Adrenal gland (tissue), 12 donors: Measurements from ENCODE around the gene TLR5. TPM values are rescaled to one million over a fixed set of nuclear protein-coding genes. Genes with fewer than 3 reads are reported as not detected.

Experiments
- DNase-seq, 7 donors: peaks; one replicate each; pipeline ENCODE4 v3.0.0-alpha.2; 2019 to 2020
- H3K27ac ChIP-seq, 5 donors: fragments of 200-600 bp; sonication (generic) in 4 of 5; 1 replicate in 3 of 5; 2 replicates in 2 of 5; pipeline versions ENCODE4 v1.5.1 to v1.8.0; 2016 to 2020; ENCODE audit warnings: mild to moderate bottlenecking in 1 of 5
- H3K27me3 ChIP-seq: fragments of 200-600 bp; 2 replicates; pipeline ENCODE4 v1.8.0; 2021
- H3K36me3 ChIP-seq, 2 donors: fragments of 200-600 bp; replicated peaks in 1 of 2; 1 replicate in 1 of 2; 2 replicates in 1 of 2; pipeline versions ENCODE4 v1.5.1 to v1.8.0; 2018 to 2022
- H3K4me1 ChIP-seq, 2 donors: fragments of 200-600 bp; replicated peaks in 1 of 2; 1 replicate in 1 of 2; 2 replicates in 1 of 2; pipeline versions ENCODE4 v1.5.1 to v1.8.0; 2018 to 2021
- H3K4me3 ChIP-seq, 4 donors: fragments of 200-600 bp; sonication (generic) in 3 of 4; one replicate each; pipeline ENCODE4 v1.5.1; 2016 to 2018
- H3K9me3 ChIP-seq, 3 donors: fragments of 200-600 bp; sonication (generic) in 1 of 3; replicated peaks in 1 of 3; 1 replicate in 2 of 3; 2 replicates in 1 of 3; pipeline versions ENCODE4 v1.5.1 to v1.8.0; 2016 to 2021
- CTCF ChIP-seq, 6 experiments: fragments of 450-650 bp in 4 of 6; fragments of 200-600 bp in 2 of 6; sonication (generic) in 1 of 6; IDR thresholded peaks; 1 replicate in 5 of 6; 2 replicates in 1 of 6; pipeline versions ENCODE4 v1.5.1 to v1.8.0; 2016 to 2021; ENCODE audit warnings: antibody characterized with exemption in 6 of 6, mild to moderate bottlenecking in 2 of 6, moderate library complexity in 1 of 6
- POLR2A ChIP-seq, 2 donors: fragments of 450-650 bp; IDR thresholded peaks; one replicate each; pipeline ENCODE4 v1.6.1; 2017; ENCODE audit warnings: antibody characterized with exemption in 2 of 2, mild to moderate bottlenecking in 2 of 2, moderate library complexity in 1 of 2
- WGBS, 4 donors: extraction: QIAGEN DNeasy Blood & Tissue Kit in 2 of 4; methylation state at CpG; one replicate each; pipeline versions ENCODE4 v1.1.5 to v1.1.7; 2013 to 2017; 5-methylcytosine and 5-hydroxymethylcytosine counted together
- intact Hi-C, 2 donors: fragments of 100-400 bp; cut with DNase I; formaldehyde crosslinking; loops; one replicate each; pipeline versions ENCODE4 v1.14.1 to v1.15.0; 2022 to 2023
- polyA plus RNA-seq, 3 donors: library from polyadenylated mRNA; stranded (reverse); fragments of 200-250 nt in 2 of 3; fragments of 350-450 nt in 1 of 3; fragmentation: Illumina TruSeq in 1 of 3; extraction: RNeasy Lipid Tissue Mini Kit (QIAGEN cat#74804) in 1 of 3; gene quantifications; one replicate each; pipeline ENCODE4 v1.2.3, GENCODE V29; 2013 to 2014
- total RNA-seq, 9 donors: library from RNA; depleted of rRNA in 4 of 9; stranded (reverse); fragments of >200 nt in 4 of 9; fragments of 120-200 nt in 1 of 9; fragmentation: NEBNext Ultra II Directional in 1 of 9; extraction: Animal tissue kit (Norgen Biotek cat#: 25700) in 1 of 9; gene quantifications; one replicate each; pipeline versions ENCODE4 v1.1.0 to v1.2.4, GENCODE V29; 2013 to 2023
- donor health status: healthy with polysubstance abuse.
- donor health status: Bipolar disorder and iron deficiency.
- donor health status: DM: yes; HTN: yes; CAD: no.
- donor health status: DM: no; HTN: no; CAD: no.
- donor health status: DM: no; HTN: no; CAD: no.
- donor health status: DM: yes; HTN: yes; CAD: no.

TLR5 gene
- total and polyA plus RNA-seq, 12 donors = 0.33 to 11.5 (median 4.7) TPM

- Histone ChIP-seq H3K27ac (peak overlapping the region in 4 of 5 donors; percentile 44 to 74 (median 70)), H3K36me3 (no peaks in the 10 kb centered on the region), H3K4me1 (peaks cover 0 to 11% of the 10 kb centered on the region in 2 donors), H3K9me3 (no peaks in the 10 kb centered on the region), H3K4me3 (peak overlapping the region in 2 of 4 donors; percentile 3 to 47), H3K27me3 (no peaks in the 10 kb centered on the region)
- WGBS, 4 donors = 29 to 37% (median 31%) methylated on average over 6 of the region's 6 CpGs
- peak in 1 of 7 donors; percentile 25 for DNase-seq
- TF ChIP-seq POLR2A (IDR thresholded peaks at IDR 0.05) (no peak), CTCF (IDR thresholded peaks at IDR 0.05) (no peak)
- intact Hi-C loops = no loop called here
Measured at GRCh38 chr1:223123011-223123610, 19.9 kb downstream of the TLR5 start.

- H3K36me3 ChIP-seq = no peaks in the 10 kb centered on the region
- WGBS, 4 donors = 95 to 100% (median 100%) methylated on average over 1 of the region's 1 CpG
- no peaks in the 10 kb centered on the region for H3K27me3 ChIP-seq
- H3K4me3 ChIP-seq = no peak overlapping the region
- intact Hi-C loops = no loop called here
- no peak for DNase-seq
- TF ChIP-seq CTCF (IDR thresholded peaks at IDR 0.05) = no peak
- no peak for TF ChIP-seq POLR2A (IDR thresholded peaks at IDR 0.05)
- H3K4me1 ChIP-seq = peaks cover 0 to 8% of the 10 kb centered on the region in 2 donors
- H3K9me3 ChIP-seq = no peaks in the 10 kb centered on the region
- H3K27ac ChIP-seq = no peak overlapping the region
Measured at GRCh38 chr1:223118418-223118817, 24.6 kb downstream of the TLR5 start.

- no peak overlapping the region for H3K4me3 ChIP-seq
- H3K36me3 ChIP-seq = no peaks in the 10 kb centered on the region
- H3K27ac ChIP-seq = no peak overlapping the region
- DNase-seq = no peak
- intact Hi-C loops = no loop called here
- TF ChIP-seq POLR2A (IDR thresholded peaks at IDR 0.05) = no peak
- TF ChIP-seq CTCF (IDR thresholded peaks at IDR 0.05) = no peak
- peaks cover 0 to 2% of the 10 kb centered on the region in 2 donors for H3K4me1 ChIP-seq
- H3K9me3 ChIP-seq = no peaks in the 10 kb centered on the region
- 90 to 93% (median 91%) methylated on average over 17 to 29 of the region's 29 CpGs for WGBS, 4 donors
- no peaks in the 10 kb centered on the region for H3K27me3 ChIP-seq
Measured at GRCh38 chr1:223116950-223117349, 26.1 kb downstream of the TLR5 start.

GRCh38 chr1:223114871-223115270 lies 28.2 kb downstream of the TLR5 start:
- TF ChIP-seq CTCF (IDR thresholded peaks at IDR 0.05) = no peak
- no peak for TF ChIP-seq POLR2A (IDR thresholded peaks at IDR 0.05)
- H3K27ac ChIP-seq = peak overlapping the region in 2 of 5 donors; percentile 26 to 40
- no peak for DNase-seq
- H3K9me3 ChIP-seq = no peaks in the 10 kb centered on the region
- H3K4me1 ChIP-seq = no peaks in the 10 kb centered on the region
- intact Hi-C loops = no loop called here
- no peak overlapping the region for H3K4me3 ChIP-seq
- H3K27me3 ChIP-seq = no peaks in the 10 kb centered on the region
- 59 to 87% (median 79%) methylated on average over 2 of the region's 2 CpGs for WGBS, 4 donors
- no peaks in the 10 kb centered on the region for H3K36me3 ChIP-seq
